Measurements from ENCODE around the gene CERS1.

DNA sequence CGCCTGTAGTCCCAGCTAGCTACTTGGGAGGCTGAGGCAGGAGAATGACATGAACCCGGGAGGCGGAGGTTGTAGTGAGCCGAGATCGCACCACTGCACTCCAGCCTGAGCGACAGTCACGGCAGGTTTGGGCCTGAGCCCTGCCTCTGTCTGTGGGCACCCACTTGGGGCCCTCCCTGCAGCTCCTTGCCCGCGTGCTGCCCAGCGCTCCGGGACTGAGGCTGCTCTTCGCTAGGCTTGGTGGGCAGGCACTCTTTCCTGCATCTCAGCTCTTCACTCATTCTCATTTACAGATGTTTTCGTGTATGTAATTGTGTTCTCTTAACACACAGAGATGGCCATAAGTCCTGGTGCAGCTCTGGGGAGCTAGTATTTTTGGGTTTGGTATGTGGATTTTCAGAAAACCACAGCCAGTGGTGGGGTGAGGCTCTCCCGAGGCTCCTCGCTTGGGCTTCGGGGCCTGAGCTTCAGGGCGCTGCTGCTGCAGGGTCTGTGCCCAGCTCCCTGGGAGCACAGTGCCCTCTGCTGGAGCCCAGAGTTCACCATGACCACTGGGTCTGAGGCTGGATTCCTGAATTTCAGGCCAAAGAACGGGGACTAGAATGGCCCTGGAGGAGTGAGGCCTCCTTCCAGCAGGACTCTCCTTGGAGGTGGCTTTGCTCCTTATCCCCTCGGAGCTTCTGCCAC lies 49.0 kb downstream of the CERS1 start:
- TF ChIP-seq GABPA (IDR thresholded peaks at IDR 0.05 in 1 of 2, conservative IDR thresholded peaks at IDR 0.05 in 1 of 2): no peak
- peak; percentile 95 for TF ChIP-seq RAD21 (IDR thresholded peaks at IDR 0.05)
- TF ChIP-seq CTCF (IDR thresholded peaks at IDR 0.05; ENCODE audit: low read depth, low read length, missing input control): peak; percentile 84
- no peak for TF ChIP-seq EGR1 (IDR thresholded peaks at IDR 0.05; ENCODE audit: low read depth in 2 of 2)
- no peak for TF ChIP-seq JUND (IDR thresholded peaks at IDR 0.05)
